ENCODE data around the gene C16orf92.

Gene C16orf92

DNA sequence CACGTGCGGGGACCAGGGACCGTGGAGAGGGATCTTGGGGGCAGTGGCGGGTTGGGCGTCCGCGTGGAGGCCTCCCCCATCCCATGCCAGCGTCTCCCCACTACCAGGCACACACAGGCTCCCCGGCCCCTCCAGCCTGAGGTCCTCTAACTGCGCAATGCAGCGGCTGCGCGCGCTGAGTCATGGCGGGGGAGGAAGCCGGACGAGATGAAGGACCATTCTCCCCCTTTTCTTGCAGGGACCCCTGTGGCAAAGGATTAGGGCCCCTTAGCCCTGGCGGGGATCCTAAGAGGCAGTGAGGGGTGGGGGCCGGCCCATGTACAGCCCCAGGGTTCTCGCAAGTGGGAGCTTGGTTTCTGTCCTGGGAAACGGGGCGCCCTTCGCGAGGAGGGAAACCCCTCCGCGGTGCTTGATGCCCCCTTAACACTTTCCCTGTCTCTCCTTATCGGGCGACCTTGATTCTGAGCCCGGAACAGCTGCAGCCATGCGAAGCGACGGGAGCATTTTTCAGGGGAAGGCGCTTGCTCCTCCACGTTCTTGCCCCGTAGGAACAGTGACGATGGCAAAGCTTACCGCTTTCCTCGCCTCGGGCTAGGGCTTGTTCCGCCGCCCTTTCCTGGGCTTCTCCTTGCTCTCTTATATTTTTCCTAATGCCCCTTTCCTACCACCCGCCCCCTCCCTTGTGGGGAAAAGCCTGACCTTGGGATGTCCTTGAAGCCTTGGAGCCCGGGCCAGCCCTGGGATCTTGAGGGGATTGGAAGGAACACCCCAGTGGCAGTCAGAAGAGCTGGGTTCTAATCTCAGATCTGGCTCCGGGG, 43.2 kb downstream of the C16orf92 start:
- TF ChIP-seq, protein P1, sequence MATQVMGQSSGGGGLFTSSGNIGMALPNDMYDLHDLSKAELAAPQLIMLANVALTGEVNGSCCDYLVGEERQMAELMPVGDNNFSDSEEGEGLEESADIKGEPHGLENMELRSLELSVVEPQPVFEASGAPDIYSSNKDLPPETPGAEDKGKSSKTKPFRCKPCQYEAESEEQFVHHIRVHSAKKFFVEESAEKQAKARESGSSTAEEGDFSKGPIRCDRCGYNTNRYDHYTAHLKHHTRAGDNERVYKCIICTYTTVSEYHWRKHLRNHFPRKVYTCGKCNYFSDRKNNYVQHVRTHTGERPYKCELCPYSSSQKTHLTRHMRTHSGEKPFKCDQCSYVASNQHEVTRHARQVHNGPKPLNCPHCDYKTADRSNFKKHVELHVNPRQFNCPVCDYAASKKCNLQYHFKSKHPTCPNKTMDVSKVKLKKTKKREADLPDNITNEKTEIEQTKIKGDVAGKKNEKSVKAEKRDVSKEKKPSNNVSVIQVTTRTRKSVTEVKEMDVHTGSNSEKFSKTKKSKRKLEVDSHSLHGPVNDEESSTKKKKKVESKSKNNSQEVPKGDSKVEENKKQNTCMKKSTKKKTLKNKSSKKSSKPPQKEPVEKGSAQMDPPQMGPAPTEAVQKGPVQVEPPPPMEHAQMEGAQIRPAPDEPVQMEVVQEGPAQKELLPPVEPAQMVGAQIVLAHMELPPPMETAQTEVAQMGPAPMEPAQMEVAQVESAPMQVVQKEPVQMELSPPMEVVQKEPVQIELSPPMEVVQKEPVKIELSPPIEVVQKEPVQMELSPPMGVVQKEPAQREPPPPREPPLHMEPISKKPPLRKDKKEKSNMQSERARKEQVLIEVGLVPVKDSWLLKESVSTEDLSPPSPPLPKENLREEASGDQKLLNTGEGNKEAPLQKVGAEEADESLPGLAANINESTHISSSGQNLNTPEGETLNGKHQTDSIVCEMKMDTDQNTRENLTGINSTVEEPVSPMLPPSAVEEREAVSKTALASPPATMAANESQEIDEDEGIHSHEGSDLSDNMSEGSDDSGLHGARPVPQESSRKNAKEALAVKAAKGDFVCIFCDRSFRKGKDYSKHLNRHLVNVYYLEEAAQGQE (IDR thresholded peaks at IDR 0.05; ENCODE audit: insufficient replicate concordance, low read depth): no peak
- TF ChIP-seq, protein P2, sequence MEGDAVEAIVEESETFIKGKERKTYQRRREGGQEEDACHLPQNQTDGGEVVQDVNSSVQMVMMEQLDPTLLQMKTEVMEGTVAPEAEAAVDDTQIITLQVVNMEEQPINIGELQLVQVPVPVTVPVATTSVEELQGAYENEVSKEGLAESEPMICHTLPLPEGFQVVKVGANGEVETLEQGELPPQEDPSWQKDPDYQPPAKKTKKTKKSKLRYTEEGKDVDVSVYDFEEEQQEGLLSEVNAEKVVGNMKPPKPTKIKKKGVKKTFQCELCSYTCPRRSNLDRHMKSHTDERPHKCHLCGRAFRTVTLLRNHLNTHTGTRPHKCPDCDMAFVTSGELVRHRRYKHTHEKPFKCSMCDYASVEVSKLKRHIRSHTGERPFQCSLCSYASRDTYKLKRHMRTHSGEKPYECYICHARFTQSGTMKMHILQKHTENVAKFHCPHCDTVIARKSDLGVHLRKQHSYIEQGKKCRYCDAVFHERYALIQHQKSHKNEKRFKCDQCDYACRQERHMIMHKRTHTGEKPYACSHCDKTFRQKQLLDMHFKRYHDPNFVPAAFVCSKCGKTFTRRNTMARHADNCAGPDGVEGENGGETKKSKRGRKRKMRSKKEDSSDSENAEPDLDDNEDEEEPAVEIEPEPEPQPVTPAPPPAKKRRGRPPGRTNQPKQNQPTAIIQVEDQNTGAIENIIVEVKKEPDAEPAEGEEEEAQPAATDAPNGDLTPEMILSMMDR (IDR thresholded peaks at IDR 0.05; ENCODE audit: insufficient read depth, low read length): no peak
- TF ChIP-seq SPI1 (IDR thresholded peaks at IDR 0.05; ENCODE audit: borderline replicate concordance, low read depth) (no peak), POLR2AphosphoS5 (IDR thresholded peaks at IDR 0.05; ENCODE audit: low read depth) (no peak), GABPA (IDR thresholded peaks at IDR 0.05; ENCODE audit: low read depth) (no peak)
- Histone ChIP-seq H3K27ac (replicated peaks) (peak overlapping the region; percentile 94), H3K4me3 (replicated peaks; ENCODE audit: insufficient read depth, low read length) (peak overlapping the region; percentile 98), H3K27me3 (ENCODE audit: insufficient read depth, poor library complexity, severe bottlenecking) (no peaks in the 10 kb centered on the region)
- peak; percentile 54 to 90 for DNase-seq (ENCODE audit: low read depth in 1 of 2, low spot score in 1 of 2)

DNA sequence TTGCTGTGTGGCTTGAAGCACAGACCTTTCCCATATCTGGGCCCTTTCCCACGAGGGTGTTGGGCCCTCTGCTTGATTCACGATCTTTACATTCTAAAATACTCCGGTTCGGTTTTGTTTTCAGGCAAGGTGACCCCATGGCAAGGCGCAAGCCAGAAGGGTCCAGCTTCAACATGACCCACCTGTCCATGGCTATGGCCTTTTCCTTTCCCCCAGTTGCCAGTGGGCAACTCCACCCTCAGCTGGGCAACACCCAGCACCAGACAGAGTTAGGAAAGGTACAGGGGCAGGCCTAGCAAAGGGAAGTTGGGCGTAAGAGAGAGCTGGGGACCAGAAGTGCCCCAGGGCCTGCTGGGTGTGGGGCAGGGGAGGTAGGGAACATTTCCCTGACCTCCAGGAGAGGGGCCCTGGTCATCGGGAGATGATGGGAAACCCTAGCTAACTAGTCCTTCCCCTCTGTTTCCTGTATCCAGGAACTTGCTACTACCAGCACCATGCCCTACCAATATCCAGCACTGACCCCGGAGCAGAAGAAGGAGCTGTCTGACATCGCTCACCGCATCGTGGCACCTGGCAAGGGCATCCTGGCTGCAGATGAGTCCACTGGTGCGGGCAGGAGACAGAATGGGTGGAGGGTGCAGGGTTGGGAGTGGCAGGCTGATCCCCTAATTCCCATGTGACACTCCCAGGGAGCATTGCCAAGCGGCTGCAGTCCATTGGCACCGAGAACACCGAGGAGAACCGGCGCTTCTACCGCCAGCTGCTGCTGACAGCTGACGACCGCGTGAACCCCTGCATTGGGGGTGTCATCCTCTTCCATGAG, 44.0 kb downstream of the C16orf92 start:
- peak in 1 of 2 experiments; percentile 71 for DNase-seq (ENCODE audit: low read depth in 1 of 2, low spot score in 1 of 2)
- Histone ChIP-seq H3K4me3 (replicated peaks; ENCODE audit: insufficient read depth, low read length) (peak overlapping the region; percentile 98), H3K27me3 (ENCODE audit: insufficient read depth, poor library complexity, severe bottlenecking) (no peaks in the 10 kb centered on the region), H3K27ac (replicated peaks) (peak overlapping the region; percentile 94)
- no peak for TF ChIP-seq GABPA (IDR thresholded peaks at IDR 0.05; ENCODE audit: low read depth)
- TF ChIP-seq SPI1 (IDR thresholded peaks at IDR 0.05; ENCODE audit: borderline replicate concordance, low read depth): no peak
- TF ChIP-seq, protein P2 (IDR thresholded peaks at IDR 0.05; ENCODE audit: insufficient read depth, low read length): no peak
- TF ChIP-seq, protein P1 (IDR thresholded peaks at IDR 0.05; ENCODE audit: insufficient replicate concordance, low read depth): no peak
- TF ChIP-seq POLR2AphosphoS5 (IDR thresholded peaks at IDR 0.05; ENCODE audit: low read depth): no peak; the same call in 1 of the 2 replicates

DNA sequence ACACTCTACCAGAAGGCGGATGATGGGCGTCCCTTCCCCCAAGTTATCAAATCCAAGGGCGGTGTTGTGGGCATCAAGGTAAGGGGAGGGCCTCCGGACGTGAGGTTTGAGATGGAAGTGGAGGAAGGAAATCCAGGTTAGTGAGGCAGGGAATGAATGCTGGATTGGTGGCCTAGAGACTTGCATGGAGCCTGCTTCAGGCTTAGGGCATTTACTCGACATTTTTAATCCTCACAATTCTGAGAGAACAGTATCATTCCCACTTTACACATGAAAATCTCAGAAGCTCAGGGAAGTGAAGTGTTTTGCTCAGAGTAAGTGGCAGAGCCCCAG, 44.6 kb downstream of the C16orf92 start:
- Histone ChIP-seq H3K27ac (replicated peaks) (no peak overlapping the region; the same call in 1 of the 2 replicates), H3K4me3 (replicated peaks; ENCODE audit: insufficient read depth, low read length) (peak overlapping the region; percentile 98)
- DNase-seq (ENCODE audit: low read depth in 1 of 2, low spot score in 1 of 2): no peak

More for the DNA sequence above, 44.6 kb downstream of the C16orf92 start:
- no peaks in the 10 kb centered on the region for H3K27me3 ChIP-seq (ENCODE audit: insufficient read depth, poor library complexity, severe bottlenecking)
- no peak for TF ChIP-seq POLR2AphosphoS5 (IDR thresholded peaks at IDR 0.05; ENCODE audit: low read depth)
- TF ChIP-seq SPI1 (IDR thresholded peaks at IDR 0.05; ENCODE audit: borderline replicate concordance, low read depth): no peak
- TF ChIP-seq, protein P1 (IDR thresholded peaks at IDR 0.05; ENCODE audit: insufficient replicate concordance, low read depth): no peak
- no peak for TF ChIP-seq GABPA (IDR thresholded peaks at IDR 0.05; ENCODE audit: low read depth)
- TF ChIP-seq, protein P2 (IDR thresholded peaks at IDR 0.05; ENCODE audit: insufficient read depth, low read length): no peak

Measured in HL-60 (cell line).